Peyer's patch (tissue), 4 donors: ENCODE data around the gene CATSPERZ. TPM values are rescaled to one million over a fixed set of nuclear protein-coding genes. Genes with fewer than 3 reads are reported as not detected.

Experiments
- DNase-seq, 3 donors: peaks; one replicate each; pipeline ENCODE4 v3.0.0-alpha.2; 2017 to 2019
- H3K27ac ChIP-seq, 4 donors: fragments of 200-600 bp; sonication (generic); one replicate each; pipeline ENCODE4 v1.5.1; 2016 to 2019
- H3K27me3 ChIP-seq, 2 donors: fragments of 200-600 bp; sonication (generic); one replicate each; pipeline ENCODE4 v1.5.1; 2019
- H3K36me3 ChIP-seq, 3 donors: fragments of 200-600 bp; sonication (generic); one replicate each; pipeline ENCODE4 v1.5.1; 2016 to 2019
- H3K4me1 ChIP-seq, 4 donors: fragments of 200-600 bp; sonication (generic); one replicate each; pipeline ENCODE4 v1.5.1; 2016 to 2019
- H3K4me3 ChIP-seq, 4 donors: fragments of 200-600 bp; sonication (generic); 1 replicate in 3 of 4; 2 replicates in 1 of 4; pipeline ENCODE4 v1.5.1; 2016 to 2019; ENCODE audit warnings: mild to moderate bottlenecking in 1 of 4
- H3K9me3 ChIP-seq, 4 donors: fragments of 200-600 bp; sonication (generic); one replicate each; pipeline ENCODE4 v1.5.1; 2016 to 2019; ENCODE audit warnings: mild to moderate bottlenecking in 1 of 4
- POLR2A ChIP-seq, 2 donors: fragments of 450-650 bp; IDR thresholded peaks; one replicate each; pipeline ENCODE4 v1.5.1; 2017; ENCODE audit warnings: antibody characterized with exemption in 2 of 2, mild to moderate bottlenecking in 2 of 2, moderate library complexity in 2 of 2
- total RNA-seq, 4 donors: library from RNA; depleted of rRNA; stranded (reverse); fragments of >200 nt; gene quantifications; one replicate each; pipeline ENCODE4 v1.1.0, GENCODE V29; 2016
- TF ChIP-seq, protein P1 (sequence below), 6 experiments: fragments of 450-650 bp in 4 of 6; fragments of 200-600 bp in 2 of 6; sonication (generic) in 1 of 6; IDR thresholded peaks; one replicate each; pipeline ENCODE4 v1.5.1; 2017 to 2019; ENCODE audit warnings: antibody characterized with exemption in 6 of 6, mild to moderate bottlenecking in 3 of 6, moderate library complexity in 1 of 6

The CATSPERZ gene
- total RNA-seq, 4 donors from 2014 or later: 9.9 TPM; not detected in 3

DNA sequence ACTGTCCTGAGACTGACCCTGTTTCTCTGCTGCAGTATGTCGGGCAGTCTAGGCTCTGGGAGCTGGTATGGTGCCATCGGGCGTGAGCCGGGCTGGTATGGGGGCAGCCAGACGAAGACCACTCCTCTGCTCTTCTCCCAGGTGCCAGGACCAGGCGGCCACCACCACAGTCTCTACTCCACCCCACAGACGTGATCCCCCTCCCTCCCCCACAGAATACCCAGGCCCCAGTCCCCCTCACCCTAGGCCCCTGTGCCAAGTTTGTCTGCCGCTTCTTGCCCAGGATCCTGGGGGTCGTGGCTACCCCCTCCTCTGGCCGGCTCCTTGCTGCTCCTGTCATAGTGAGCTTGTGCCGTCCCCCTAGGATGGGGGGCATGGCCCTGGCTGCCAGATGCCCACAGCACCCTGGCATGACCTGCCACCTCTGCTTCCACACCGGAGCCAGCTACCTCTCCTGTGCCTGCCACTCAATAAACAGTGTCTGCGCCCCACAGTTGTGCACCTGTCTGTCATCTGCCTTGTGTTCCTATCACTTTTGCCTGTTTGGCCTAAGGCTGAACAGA, 11.1 kb upstream of the CATSPERZ start:
- Histone ChIP-seq H3K4me1 (peaks cover 0 to 28% (median 18%) of the 10 kb centered on the region in 4 donors), H3K27me3 (peaks cover 0 to 30% of the 10 kb centered on the region in 2 donors), H3K4me3 (no peak overlapping the region), H3K36me3 (no peaks in the 10 kb centered on the region), H3K9me3 (no peaks in the 10 kb centered on the region), H3K27ac (no peak overlapping the region)
- no peak for TF ChIP-seq POLR2A (IDR thresholded peaks at IDR 0.05)
- TF ChIP-seq, protein P1, sequence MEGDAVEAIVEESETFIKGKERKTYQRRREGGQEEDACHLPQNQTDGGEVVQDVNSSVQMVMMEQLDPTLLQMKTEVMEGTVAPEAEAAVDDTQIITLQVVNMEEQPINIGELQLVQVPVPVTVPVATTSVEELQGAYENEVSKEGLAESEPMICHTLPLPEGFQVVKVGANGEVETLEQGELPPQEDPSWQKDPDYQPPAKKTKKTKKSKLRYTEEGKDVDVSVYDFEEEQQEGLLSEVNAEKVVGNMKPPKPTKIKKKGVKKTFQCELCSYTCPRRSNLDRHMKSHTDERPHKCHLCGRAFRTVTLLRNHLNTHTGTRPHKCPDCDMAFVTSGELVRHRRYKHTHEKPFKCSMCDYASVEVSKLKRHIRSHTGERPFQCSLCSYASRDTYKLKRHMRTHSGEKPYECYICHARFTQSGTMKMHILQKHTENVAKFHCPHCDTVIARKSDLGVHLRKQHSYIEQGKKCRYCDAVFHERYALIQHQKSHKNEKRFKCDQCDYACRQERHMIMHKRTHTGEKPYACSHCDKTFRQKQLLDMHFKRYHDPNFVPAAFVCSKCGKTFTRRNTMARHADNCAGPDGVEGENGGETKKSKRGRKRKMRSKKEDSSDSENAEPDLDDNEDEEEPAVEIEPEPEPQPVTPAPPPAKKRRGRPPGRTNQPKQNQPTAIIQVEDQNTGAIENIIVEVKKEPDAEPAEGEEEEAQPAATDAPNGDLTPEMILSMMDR (IDR thresholded peaks at IDR 0.05): no peak
- DNase-seq: no peak

DNA sequence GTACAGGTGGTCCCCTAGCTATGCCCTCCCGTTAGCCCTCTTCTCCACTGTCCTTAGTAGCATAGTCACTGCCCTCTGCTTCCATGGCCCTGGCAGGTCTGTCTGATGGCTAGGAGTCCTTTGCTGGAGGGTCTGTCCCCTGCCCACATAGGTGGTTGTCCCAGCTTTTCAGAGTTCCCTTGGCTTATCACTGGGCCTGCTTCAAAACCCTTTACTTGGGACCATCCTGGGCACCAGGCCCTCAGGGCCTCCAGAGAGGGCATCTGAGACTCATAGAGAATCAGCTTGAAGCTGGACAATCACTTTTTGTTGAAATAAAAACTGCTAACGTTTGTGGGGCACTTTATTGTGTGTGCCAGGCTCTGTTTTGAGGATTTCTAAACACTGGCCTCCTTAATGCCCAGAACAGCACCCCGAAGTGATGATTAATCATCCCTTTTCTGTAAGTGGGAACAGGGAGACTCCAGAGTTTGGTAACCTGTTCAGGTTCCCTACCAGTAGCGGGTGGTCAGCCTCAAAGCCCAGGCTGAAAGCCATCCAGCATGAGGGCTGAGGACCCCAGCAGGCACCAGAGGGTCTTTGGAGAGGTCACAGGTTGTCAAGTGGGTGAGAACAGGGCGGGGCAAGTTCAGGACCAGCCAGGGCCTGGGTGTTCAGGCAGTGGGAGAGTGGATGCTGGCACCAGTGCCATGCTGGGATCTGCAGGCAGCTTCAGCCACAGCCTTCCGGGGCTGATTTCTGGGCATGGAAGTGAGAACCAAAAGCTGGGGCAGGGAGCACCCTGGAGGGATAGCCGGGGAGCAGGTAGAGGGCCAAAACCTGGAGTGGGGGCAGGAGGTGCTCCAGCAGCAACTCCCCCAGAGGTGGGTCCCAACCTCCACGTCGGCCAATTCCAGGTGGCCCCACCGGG, 9.6 kb upstream of the CATSPERZ start:
- H3K36me3 ChIP-seq: no peaks in the 10 kb centered on the region
- H3K4me1 ChIP-seq: peaks cover 0 to 27% (median 16%) of the 10 kb centered on the region in 4 donors
- H3K4me3 ChIP-seq: no peak overlapping the region
- peak in 1 of 3 donors; percentile 45 for DNase-seq
- TF ChIP-seq, protein P1 (IDR thresholded peaks at IDR 0.05): no peak
- no peak for TF ChIP-seq POLR2A (IDR thresholded peaks at IDR 0.05)
- H3K9me3 ChIP-seq: no peaks in the 10 kb centered on the region
- no peak overlapping the region for H3K27ac ChIP-seq
- peaks cover 0 to 35% of the 10 kb centered on the region in 2 donors for H3K27me3 ChIP-seq

DNA sequence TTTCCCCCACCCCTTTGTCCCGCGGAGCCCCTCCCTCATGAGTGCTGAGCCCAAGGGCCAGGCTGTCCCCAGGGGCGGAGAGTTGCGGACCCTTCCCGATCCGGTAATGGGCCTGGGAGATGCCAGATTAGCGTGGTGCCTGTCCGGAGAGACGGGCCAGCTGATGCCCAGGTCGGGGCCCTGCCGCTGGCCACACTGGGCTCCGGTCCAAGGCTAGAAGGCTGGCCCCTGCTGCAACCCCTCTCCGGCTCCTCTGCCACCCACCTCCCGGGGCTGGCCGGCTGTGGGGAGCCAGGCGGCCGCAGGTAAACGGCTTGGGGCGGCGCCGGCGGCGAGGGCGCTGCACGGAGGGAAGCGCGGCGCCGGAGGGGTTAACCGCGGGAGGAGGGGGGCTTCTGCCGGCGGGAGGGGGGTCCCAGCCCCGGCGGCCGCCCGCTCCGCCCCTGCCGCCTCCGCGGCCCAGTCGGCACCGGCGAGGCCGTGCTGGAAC, 8.9 kb upstream of the CATSPERZ start, which contains the start of gene KCNK4:
KCNK4 (plus strand) TSS at position 41 of the 490 bp plus-strand sequence. CDS start 1,717 bp downstream, outside the sequence.
- H3K4me1 ChIP-seq: peaks cover 0 to 22% (median 12%) of the 10 kb centered on the region in 4 donors
- H3K27me3 ChIP-seq: peaks cover 0 to 35% of the 10 kb centered on the region in 2 donors
- no peak within 1 kb of the TSS for H3K27ac ChIP-seq
- peak in 1 of 3 donors; percentile 41 for DNase-seq
- H3K36me3 ChIP-seq: no peaks in the 10 kb centered on the region
- no peaks in the 10 kb centered on the region for H3K9me3 ChIP-seq
- H3K4me3 ChIP-seq: peak within 1 kb of the TSS; percentile 5 to 47 (median 44)
- TF ChIP-seq POLR2A (IDR thresholded peaks at IDR 0.05): no peak
- TF ChIP-seq, protein P1 (IDR thresholded peaks at IDR 0.05): no peak

DNA sequence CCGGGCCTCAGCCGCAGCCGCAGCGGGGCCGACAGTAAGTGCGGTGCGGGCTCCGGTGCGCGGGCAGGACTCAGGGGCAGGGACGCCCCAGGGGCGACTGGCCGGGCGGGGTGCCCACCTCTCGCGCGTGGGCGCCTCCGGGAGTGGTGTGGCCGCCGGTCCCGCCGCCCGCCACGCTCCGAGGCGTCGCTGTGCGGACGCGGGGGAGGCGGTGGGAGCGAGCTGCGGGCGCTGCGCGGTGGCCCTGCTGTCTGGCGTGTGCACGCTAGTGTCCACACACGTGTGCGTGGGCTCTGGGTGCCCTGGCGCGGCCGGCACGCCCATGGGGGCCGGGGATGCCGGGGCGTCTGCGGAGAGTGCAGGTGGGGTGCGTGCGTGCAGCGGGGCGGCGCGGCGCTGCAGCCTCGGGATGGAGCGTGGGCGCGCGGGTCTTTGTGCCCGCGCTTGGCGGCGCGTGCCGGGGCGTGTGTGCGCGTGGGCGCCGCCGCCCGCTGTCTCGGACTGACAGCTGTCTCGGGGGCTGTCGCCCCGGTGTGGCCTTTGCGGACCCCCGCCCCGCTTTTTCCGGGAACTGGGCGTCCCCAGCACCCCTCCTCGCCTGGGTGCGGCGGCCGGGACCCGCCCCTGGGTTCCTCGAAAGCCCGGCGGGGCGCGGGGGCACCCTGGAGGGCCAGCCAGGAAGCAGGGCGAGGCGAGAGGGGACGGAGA, 8.3 kb upstream of the CATSPERZ start:
- H3K27ac ChIP-seq: no peak overlapping the region
- no peaks in the 10 kb centered on the region for H3K9me3 ChIP-seq
- TF ChIP-seq, protein P1 (IDR thresholded peaks at IDR 0.05): no peak
- TF ChIP-seq POLR2A (IDR thresholded peaks at IDR 0.05): no peak
- peaks cover 0 to 16% (median 11%) of the 10 kb centered on the region in 4 donors for H3K4me1 ChIP-seq
- peaks cover 0 to 41% of the 10 kb centered on the region in 2 donors for H3K27me3 ChIP-seq
- peak overlapping the region; percentile 5 to 47 (median 44) for H3K4me3 ChIP-seq
- peak in 1 of 3 donors; percentile 48 for DNase-seq
- no peaks in the 10 kb centered on the region for H3K36me3 ChIP-seq
